ENCODE data around the gene CDK12. TPM values are rescaled to one million over a fixed set of nuclear protein-coding genes. Genes with fewer than 3 reads are reported as not detected.

The CDK12 gene
- total RNA-seq, 2 experiments from 2014 or later: 55.8 to 57.4 TPM

GRCh38 chr17:39573447-39574298, 112.4 kb downstream of the CDK12 start:
- H3K4me3 Mint-ChIP-seq: peak overlapping the region; percentile 78
- ChIA-PET POLR2A (no interaction called here), CTCF (interaction anchor here (0.8 to 1.5 kb wide), 2 partner anchors 47 to 50 kb away, joined by 4 to 8 read pairs; no protein-coding TSS in a partner anchor)
- H3K27me3 Mint-ChIP-seq: peaks cover 4% of the 10 kb centered on the region
- H3K9me3 Mint-ChIP-seq: peaks cover 11% of the 10 kb centered on the region
- peaks cover 34% of the 10 kb centered on the region for H3K36me3 Mint-ChIP-seq
- H3K27ac Mint-ChIP-seq: no peak overlapping the region
- intact Hi-C loops (cut with micrococcal nuclease): no loop called here
- peak; percentile 58 for DNase-seq
- H3K4me1 Mint-ChIP-seq (ENCODE audit: low read depth): peaks cover 7% of the 10 kb centered on the region

- Mint-ChIP-seq H3K4me1 (ENCODE audit: low read depth) (peaks cover 7% of the 10 kb centered on the region), H3K4me3 (no peak overlapping the region), H3K27me3 (peaks cover 4% of the 10 kb centered on the region), H3K27ac (no peak overlapping the region), H3K36me3 (peaks cover 11% of the 10 kb centered on the region), H3K9me3 (peaks cover 4% of the 10 kb centered on the region)
- POLR2A ChIA-PET: no interaction called here
- intact Hi-C loops (cut with micrococcal nuclease): no loop called here
- DNase-seq: peak; percentile 15
- CTCF ChIA-PET: interaction anchor here (1.0 to 1.3 kb wide), 4 partner anchors 12 to 47 kb away, joined by 3 to 5 read pairs (median 4); no protein-coding TSS in a partner anchor
Observed at GRCh38 chr17:39576187-39576586, 114.9 kb downstream of the CDK12 start.

- Mint-ChIP-seq H3K27ac (no peak overlapping the region), H3K4me3 (no peak overlapping the region), H3K9me3 (no peaks in the 10 kb centered on the region), H3K36me3 (peaks cover 2% of the 10 kb centered on the region), H3K4me1 (ENCODE audit: low read depth) (peaks cover 4% of the 10 kb centered on the region), H3K27me3 (peaks cover 4% of the 10 kb centered on the region)
- intact Hi-C loops (cut with micrococcal nuclease): no loop called here
- no peak for DNase-seq
- CTCF ChIA-PET: interaction anchor here (1.1 to 1.3 kb wide), 3 partner anchors 43 to 152 kb away, joined by 4 to 5 read pairs (median 4); partner anchors contain the start of gene MIEN1
- POLR2A ChIA-PET: no interaction called here
Observed at GRCh38 chr17:39578272-39578671, 117.0 kb downstream of the CDK12 start.

- Mint-ChIP-seq H3K27ac (no peak overlapping the region), H3K4me3 (no peak overlapping the region), H3K9me3 (no peaks in the 10 kb centered on the region), H3K27me3 (no peaks in the 10 kb centered on the region), H3K4me1 (ENCODE audit: low read depth) (no peaks in the 10 kb centered on the region), H3K36me3 (peaks cover 2% of the 10 kb centered on the region)
- DNase-seq: no peak
- ChIA-PET CTCF (interaction anchor here (1.2 to 1.8 kb wide), 4 partner anchors 32 to 151 kb away, joined by 4 to 6 read pairs (median 5); partner anchors contain the start of gene MIEN1), POLR2A (no interaction called here)
- intact Hi-C loops (cut with micrococcal nuclease): no loop called here
Observed at GRCh38 chr17:39579318-39580081, 118.2 kb downstream of the CDK12 start.

- Mint-ChIP-seq H3K4me3 (no peak overlapping the region), H3K27ac (no peak overlapping the region), H3K9me3 (no peaks in the 10 kb centered on the region), H3K4me1 (ENCODE audit: low read depth) (no peaks in the 10 kb centered on the region), H3K36me3 (peaks cover 2% of the 10 kb centered on the region), H3K27me3 (no peaks in the 10 kb centered on the region)
- no peak for DNase-seq
- CTCF ChIA-PET: interaction anchor here (1.5 to 1.8 kb wide), 3 partner anchors 32 to 43 kb away, joined by 5 to 6 read pairs (median 5); no protein-coding TSS in a partner anchor
- POLR2A ChIA-PET: interaction anchor here (0.6 kb wide), 1 partner anchor 1234 kb away, joined by 3 read pairs; no protein-coding TSS in a partner anchor
- intact Hi-C loops (cut with micrococcal nuclease): no loop called here
Observed at GRCh38 chr17:39580082-39580468, 118.8 kb downstream of the CDK12 start.

- no peak for DNase-seq
- Mint-ChIP-seq H3K4me3 (no peak overlapping the region), H3K36me3 (peaks cover 2% of the 10 kb centered on the region), H3K9me3 (no peaks in the 10 kb centered on the region), H3K27ac (no peak overlapping the region), H3K4me1 (ENCODE audit: low read depth) (no peaks in the 10 kb centered on the region), H3K27me3 (no peaks in the 10 kb centered on the region)
- intact Hi-C loops (cut with micrococcal nuclease): no loop called here
- CTCF ChIA-PET: interaction anchor here (1.0 to 1.8 kb wide), 2 partner anchors 33 to 40 kb away, joined by 4 to 5 read pairs; no protein-coding TSS in a partner anchor
- POLR2A ChIA-PET: no interaction called here
Observed at GRCh38 chr17:39581071-39581758, 119.9 kb downstream of the CDK12 start.

GRCh38 chr17:39581759-39582085, 120.4 kb downstream of the CDK12 start:
- H3K4me3 Mint-ChIP-seq: no peak overlapping the region
- no peaks in the 10 kb centered on the region for H3K4me1 Mint-ChIP-seq (ENCODE audit: low read depth)
- ChIA-PET CTCF (interaction anchor here (1.0 to 1.8 kb wide), 2 partner anchors 34 to 40 kb away, joined by 4 to 5 read pairs; no protein-coding TSS in a partner anchor), POLR2A (no interaction called here)
- no peaks in the 10 kb centered on the region for H3K9me3 Mint-ChIP-seq
- peaks cover under 1% of the 10 kb centered on the region for H3K27me3 Mint-ChIP-seq
- intact Hi-C loops (cut with micrococcal nuclease): no loop called here
- no peak for DNase-seq
- no peak overlapping the region for H3K27ac Mint-ChIP-seq
- H3K36me3 Mint-ChIP-seq: peaks cover 2% of the 10 kb centered on the region

- no peak overlapping the region for H3K27ac Mint-ChIP-seq
- no peaks in the 10 kb centered on the region for H3K4me1 Mint-ChIP-seq (ENCODE audit: low read depth)
- H3K4me3 Mint-ChIP-seq: no peak overlapping the region
- no peaks in the 10 kb centered on the region for H3K9me3 Mint-ChIP-seq
- CTCF ChIA-PET: interaction anchor here (1.5 kb wide), 1 partner anchor 41 kb away, joined by 7 read pairs; no protein-coding TSS in a partner anchor
- no peak for DNase-seq
- intact Hi-C loops (cut with micrococcal nuclease): no loop called here
- H3K36me3 Mint-ChIP-seq: peaks cover 4% of the 10 kb centered on the region
- POLR2A ChIA-PET: no interaction called here
- H3K27me3 Mint-ChIP-seq: peaks cover 3% of the 10 kb centered on the region
Observed at GRCh38 chr17:39582658-39583057, 121.4 kb downstream of the CDK12 start.

Other genes with a start within 250 kb of the CDK12 start
- gene STAC2, start 235.5 kb upstream of the CDK12 start, total RNA-seq: not detected
- gene FBXL20, start 59.9 kb upstream of the CDK12 start, total RNA-seq: 10 to 100 TPM; 17.4 to 18.3 TPM
- 10 to 100 TPM; 58.9 to 59.7 TPM for gene MED1, start 10.2 kb upstream of the CDK12 start, total RNA-seq
- gene NEUROD2, start 146.4 kb downstream of the CDK12 start, total RNA-seq: not detected
- gene PPP1R1B, start 165.5 kb downstream of the CDK12 start, total RNA-seq: not detected
- gene STARD3, start 175.7 kb downstream of the CDK12 start, total RNA-seq: 10 to 100 TPM; 53.6 to 60.3 TPM
- gene TCAP, start 203.9 kb downstream of the CDK12 start, total RNA-seq: under 1 TPM; 0.80 to 0.90 TPM
- gene PNMT, start 207.0 kb downstream of the CDK12 start, total RNA-seq: not detected
- gene PGAP3, start 226.6 kb downstream of the CDK12 start, total RNA-seq: 1 to 10 TPM; 8.3 to 8.6 TPM
- gene ERBB2, start 238.6 kb downstream of the CDK12 start, total RNA-seq: 1 to 10 TPM; 5.9 to 6.3 TPM

All from activated CD4-positive, alpha-beta memory T cell treated with anti-CD3 and anti-CD28 coated beads for 36 hours (primary cell).